Osteocyte (in vitro differentiated cells): ENCODE results near the gene KSR1. TPM values are rescaled to one million over a fixed set of nuclear protein-coding genes. Genes with fewer than 3 reads are reported as not detected.
"Not testable (repeated sequence)": the region's sequence is repeated elsewhere in the genome, so short reads cannot be mapped to it uniquely, and the experiment has no call there.

Source experiments
- DNase-seq: peaks from one replicate; pipeline ENCODE4 v3.0.0; 2021; ENCODE audit warnings: mixed read lengths; ENCODE audit not compliant: unreplicated experiment; ENCODE audit errors: extremely low spot score
- H3K27ac Mint-ChIP-seq: one replicate; pipeline ENCODE4 v1.8.0; 2021; ENCODE audit warnings: mild to moderate bottlenecking, mixed read lengths; ENCODE audit not compliant: unreplicated experiment
- H3K27me3 Mint-ChIP-seq: one replicate; pipeline ENCODE4 v1.8.0; 2021; ENCODE audit warnings: mixed read lengths; ENCODE audit not compliant: unreplicated experiment
- H3K36me3 Mint-ChIP-seq: one replicate; pipeline ENCODE4 v1.8.0; 2021; ENCODE audit warnings: mixed read lengths; ENCODE audit not compliant: unreplicated experiment
- H3K4me1 Mint-ChIP-seq: one replicate; pipeline ENCODE4 v1.8.0; 2021; ENCODE audit warnings: mixed read lengths; ENCODE audit not compliant: unreplicated experiment
- H3K4me3 Mint-ChIP-seq: one replicate; pipeline ENCODE4 v1.8.0; 2021; ENCODE audit warnings: mild to moderate bottlenecking, moderate library complexity, mixed read lengths; ENCODE audit not compliant: unreplicated experiment
- H3K9me3 Mint-ChIP-seq: one replicate; pipeline ENCODE4 v1.8.0; 2021; ENCODE audit warnings: mixed read lengths; ENCODE audit not compliant: unreplicated experiment
- total RNA-seq: library from RNA; stranded (reverse); gene quantifications from 2 replicates; pipeline ENCODE4 v1.2.1, GENCODE V29; 2021
- TF ChIP-seq, protein P1 (sequence below): fragments of 200-600 bp; sonication (generic); IDR thresholded peaks from 2 replicates; pipeline ENCODE4 v1.5.0; 2021; ENCODE audit warnings: antibody characterized with exemption, mild to moderate bottlenecking, moderate library complexity

The KSR1 gene
- total RNA-seq, 1 donor from 2014 or later, result 63.4 TPM

DNA sequence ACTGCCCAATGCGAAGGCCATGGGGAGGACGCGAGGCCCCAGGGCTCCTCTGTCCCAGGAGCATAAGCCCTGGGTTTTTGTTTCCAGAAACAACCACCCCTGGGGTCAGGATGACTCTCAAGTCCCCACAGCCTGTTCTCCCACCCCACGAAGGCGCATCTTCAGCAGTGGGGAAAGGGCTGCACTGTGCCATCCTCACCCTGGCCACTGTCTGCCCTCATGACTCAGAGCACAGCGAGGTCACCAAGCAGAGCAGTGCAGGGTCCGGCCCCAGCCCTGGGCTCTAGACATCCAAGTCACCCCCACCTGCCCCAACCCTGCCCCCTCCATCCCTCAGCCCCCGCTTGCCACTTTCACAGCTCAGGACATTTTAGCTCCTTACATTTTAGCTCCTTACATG, 22.7 kb upstream of the KSR1 start:
- Mint-ChIP-seq H3K27me3 (no peaks in the 10 kb centered on the region), H3K9me3 (peaks cover 2% of the 10 kb centered on the region), H3K27ac (no peak overlapping the region), H3K4me1 (no peaks in the 10 kb centered on the region), H3K4me3 (no peak overlapping the region), H3K36me3 (peaks cover 4% of the 10 kb centered on the region)
- TF ChIP-seq, protein P1, sequence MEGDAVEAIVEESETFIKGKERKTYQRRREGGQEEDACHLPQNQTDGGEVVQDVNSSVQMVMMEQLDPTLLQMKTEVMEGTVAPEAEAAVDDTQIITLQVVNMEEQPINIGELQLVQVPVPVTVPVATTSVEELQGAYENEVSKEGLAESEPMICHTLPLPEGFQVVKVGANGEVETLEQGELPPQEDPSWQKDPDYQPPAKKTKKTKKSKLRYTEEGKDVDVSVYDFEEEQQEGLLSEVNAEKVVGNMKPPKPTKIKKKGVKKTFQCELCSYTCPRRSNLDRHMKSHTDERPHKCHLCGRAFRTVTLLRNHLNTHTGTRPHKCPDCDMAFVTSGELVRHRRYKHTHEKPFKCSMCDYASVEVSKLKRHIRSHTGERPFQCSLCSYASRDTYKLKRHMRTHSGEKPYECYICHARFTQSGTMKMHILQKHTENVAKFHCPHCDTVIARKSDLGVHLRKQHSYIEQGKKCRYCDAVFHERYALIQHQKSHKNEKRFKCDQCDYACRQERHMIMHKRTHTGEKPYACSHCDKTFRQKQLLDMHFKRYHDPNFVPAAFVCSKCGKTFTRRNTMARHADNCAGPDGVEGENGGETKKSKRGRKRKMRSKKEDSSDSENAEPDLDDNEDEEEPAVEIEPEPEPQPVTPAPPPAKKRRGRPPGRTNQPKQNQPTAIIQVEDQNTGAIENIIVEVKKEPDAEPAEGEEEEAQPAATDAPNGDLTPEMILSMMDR, result no peak
- DNase-seq, result no peak

DNA sequence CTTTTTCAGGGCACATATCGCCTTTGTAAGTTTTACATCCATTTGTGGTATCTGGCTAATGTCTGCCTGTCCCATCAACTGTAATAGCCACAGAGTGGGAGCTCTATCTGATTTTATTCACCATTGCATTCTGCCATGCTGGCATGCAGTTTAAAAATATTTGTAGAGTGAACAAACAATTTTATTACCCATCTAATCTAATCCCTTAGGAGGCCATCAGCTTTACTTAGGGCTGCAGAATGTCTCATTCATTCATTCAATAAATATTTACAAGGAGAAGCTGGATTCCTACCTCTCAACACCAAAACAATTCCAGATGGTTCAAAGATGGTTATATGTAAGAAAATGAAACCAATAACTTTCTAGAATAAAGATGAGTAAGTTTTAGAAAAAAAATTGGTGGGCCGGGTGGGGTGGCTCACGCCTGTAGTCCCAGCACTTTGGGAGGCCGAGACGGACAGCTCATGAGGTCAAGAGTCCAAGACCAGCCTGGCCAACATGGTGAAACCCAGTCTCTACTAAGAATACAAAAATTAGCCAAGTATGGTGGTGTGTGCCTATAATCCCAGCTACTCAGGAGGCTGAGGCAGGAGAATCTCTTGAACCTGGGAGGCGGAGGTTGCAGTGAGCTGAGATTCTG, 20.7 kb upstream of the KSR1 start:
- not testable (repeated sequence) for H3K36me3 Mint-ChIP-seq, H3K9me3 Mint-ChIP-seq, H3K4me3 Mint-ChIP-seq, H3K4me1 Mint-ChIP-seq, H3K27me3 Mint-ChIP-seq, H3K27ac Mint-ChIP-seq, DNase-seq

DNA sequence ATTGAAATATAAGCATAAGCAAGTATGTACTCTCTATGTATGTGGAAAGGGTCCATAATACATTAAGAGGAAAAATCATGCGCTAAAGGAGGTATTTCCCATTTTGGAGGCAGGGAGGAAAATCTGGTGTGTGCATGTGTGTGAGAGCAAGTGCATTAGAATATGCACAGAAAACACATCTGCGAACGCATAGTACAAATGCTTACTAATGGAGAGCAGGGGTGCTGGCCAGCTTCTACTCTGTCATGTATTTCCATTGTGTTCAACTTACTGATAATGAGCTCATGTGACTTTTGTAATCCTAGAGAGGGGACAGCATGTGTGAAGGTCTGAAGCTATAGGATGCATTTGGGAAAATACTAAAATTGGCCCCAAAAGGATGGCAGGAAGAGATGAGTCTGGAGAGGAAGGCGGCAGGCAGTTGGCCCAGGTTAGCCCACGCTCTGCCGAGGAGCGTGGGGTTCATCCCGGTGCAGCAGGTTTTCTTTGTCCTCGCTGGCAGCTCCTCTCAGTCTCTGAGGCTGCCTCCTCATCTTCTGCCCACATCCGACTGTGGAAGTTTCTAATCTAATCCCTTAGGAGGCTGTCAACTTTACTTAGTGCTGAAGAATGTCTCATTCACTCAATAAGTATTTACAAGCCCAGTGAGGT, 17.8 kb upstream of the KSR1 start:
- no peak overlapping the region for H3K27ac Mint-ChIP-seq
- H3K36me3 Mint-ChIP-seq, result no peaks in the 10 kb centered on the region

DNA sequence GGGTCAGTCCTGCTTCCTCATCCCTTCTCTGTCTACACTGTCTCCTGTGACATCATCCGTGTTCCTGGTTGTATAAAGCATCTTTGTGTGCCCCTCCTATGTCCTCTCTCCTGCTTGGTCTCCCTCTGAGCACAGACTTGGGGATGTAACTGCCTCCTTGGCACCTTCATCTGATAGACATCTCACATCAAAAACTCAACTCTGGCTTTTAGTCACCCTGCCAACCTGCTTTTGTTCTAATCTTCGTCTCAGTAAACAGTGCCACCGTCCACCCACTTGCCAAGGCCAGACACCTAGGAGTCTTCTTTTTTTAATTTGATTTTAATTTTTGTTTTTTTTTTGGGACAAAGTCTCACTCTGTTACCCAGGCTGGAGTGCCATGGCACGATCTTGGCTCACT, 16.9 kb upstream of the KSR1 start:
- H3K36me3 Mint-ChIP-seq, result no peaks in the 10 kb centered on the region
- no peak for DNase-seq
- no peaks in the 10 kb centered on the region for H3K9me3 Mint-ChIP-seq
- no peaks in the 10 kb centered on the region for H3K27me3 Mint-ChIP-seq
- no peak overlapping the region for H3K27ac Mint-ChIP-seq
- TF ChIP-seq, protein P1, result no peak
- no peaks in the 10 kb centered on the region for H3K4me1 Mint-ChIP-seq
- no peak overlapping the region for H3K4me3 Mint-ChIP-seq

More for the DNA sequence above, 17.8 kb upstream of the KSR1 start:
- Mint-ChIP-seq H3K4me1 (no peaks in the 10 kb centered on the region), H3K4me3 (no peak overlapping the region), H3K9me3 (no peaks in the 10 kb centered on the region), H3K27me3 (no peaks in the 10 kb centered on the region)
- TF ChIP-seq, protein P1, result no peak
- DNase-seq, result no peak

DNA sequence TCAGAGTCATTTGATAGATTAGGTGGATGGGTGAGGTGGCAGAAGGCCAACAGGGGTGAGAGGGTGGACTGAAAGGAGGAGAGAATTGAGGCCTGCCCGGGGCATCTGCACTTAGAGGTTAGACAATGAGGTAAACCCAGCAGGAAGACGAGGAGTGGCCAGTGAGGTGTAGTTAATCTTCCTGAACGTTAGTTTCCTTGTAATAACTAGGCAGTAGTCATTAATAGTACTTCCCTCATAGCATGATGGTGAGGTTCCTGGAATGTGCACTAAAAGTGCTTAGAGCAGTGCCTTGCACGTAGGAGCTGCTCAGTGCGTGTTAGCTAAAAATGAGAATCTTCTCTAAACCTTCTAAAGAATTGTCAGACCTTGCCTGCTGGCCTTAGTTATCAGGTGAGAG, 13.5 kb upstream of the KSR1 start:
- H3K9me3 Mint-ChIP-seq, result no peaks in the 10 kb centered on the region
- H3K36me3 Mint-ChIP-seq, result no peaks in the 10 kb centered on the region
- TF ChIP-seq, protein P1, result no peak
- peaks cover 21% of the 10 kb centered on the region for H3K4me1 Mint-ChIP-seq
- DNase-seq, result no peak
- H3K27me3 Mint-ChIP-seq, result no peaks in the 10 kb centered on the region
- H3K4me3 Mint-ChIP-seq, result no peak overlapping the region
- H3K27ac Mint-ChIP-seq, result no peak overlapping the region
